Fibroblast of the aortic adventitia (primary cell): Measurements from ENCODE around the gene RNF166. TPM values are rescaled to one million over a fixed set of nuclear protein-coding genes. Genes with fewer than 3 reads are reported as not detected.

ENCODE experiments used
- DNase-seq: peaks from one replicate; pipeline ENCODE4 v3.0.0-alpha.2; 2010; ENCODE audit warnings: low read depth
- H3K4me3 ChIP-seq: 2 replicates; pipeline ENCODE4 v1.5.1; 2011; ENCODE audit warnings: low read depth, mild to moderate bottlenecking, control low read depth, low read length, moderate library complexity
- total RNA-seq: library from RNA; depleted of rRNA; stranded (reverse); fragments of >200 nt; gene quantifications from 2 replicates; pipeline ENCODE4 v1.2.3, GENCODE V29; 2012; ENCODE audit warnings: low replicate concordance
- TF ChIP-seq, protein P1 (sequence below): IDR thresholded peaks from 2 replicates; pipeline ENCODE4 v1.5.1; 2011; ENCODE audit warnings: mild to moderate bottlenecking, low read length, control low read depth, inconsistent platforms; ENCODE audit not compliant: insufficient read depth

The RNF166 gene
- total RNA-seq, 1 donor = 10.2 TPM

DNA sequence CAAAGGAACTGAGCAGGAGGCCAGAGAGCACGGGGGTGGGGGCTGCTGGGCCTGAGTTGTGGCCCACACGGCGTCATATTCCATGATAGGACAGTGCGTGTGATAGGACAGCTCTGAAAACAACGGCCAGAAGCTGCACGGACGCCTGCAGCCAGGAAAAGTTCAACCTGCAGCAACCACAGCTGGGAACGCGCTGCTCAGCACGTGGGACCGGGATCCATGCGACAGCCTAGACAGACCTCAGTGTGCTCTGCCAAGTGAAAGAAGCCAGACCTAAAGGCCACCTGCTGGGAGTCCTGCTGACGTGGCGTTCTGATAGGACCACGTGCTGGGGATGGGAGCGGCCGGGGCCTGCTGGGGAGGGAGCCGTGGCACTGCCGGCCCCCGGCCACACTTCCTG is 21.7 kb upstream of the RNF166 start:
- DNase-seq = no peak
- H3K4me3 ChIP-seq = no peak overlapping the region
- TF ChIP-seq, protein P1, sequence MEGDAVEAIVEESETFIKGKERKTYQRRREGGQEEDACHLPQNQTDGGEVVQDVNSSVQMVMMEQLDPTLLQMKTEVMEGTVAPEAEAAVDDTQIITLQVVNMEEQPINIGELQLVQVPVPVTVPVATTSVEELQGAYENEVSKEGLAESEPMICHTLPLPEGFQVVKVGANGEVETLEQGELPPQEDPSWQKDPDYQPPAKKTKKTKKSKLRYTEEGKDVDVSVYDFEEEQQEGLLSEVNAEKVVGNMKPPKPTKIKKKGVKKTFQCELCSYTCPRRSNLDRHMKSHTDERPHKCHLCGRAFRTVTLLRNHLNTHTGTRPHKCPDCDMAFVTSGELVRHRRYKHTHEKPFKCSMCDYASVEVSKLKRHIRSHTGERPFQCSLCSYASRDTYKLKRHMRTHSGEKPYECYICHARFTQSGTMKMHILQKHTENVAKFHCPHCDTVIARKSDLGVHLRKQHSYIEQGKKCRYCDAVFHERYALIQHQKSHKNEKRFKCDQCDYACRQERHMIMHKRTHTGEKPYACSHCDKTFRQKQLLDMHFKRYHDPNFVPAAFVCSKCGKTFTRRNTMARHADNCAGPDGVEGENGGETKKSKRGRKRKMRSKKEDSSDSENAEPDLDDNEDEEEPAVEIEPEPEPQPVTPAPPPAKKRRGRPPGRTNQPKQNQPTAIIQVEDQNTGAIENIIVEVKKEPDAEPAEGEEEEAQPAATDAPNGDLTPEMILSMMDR = no peak

DNA sequence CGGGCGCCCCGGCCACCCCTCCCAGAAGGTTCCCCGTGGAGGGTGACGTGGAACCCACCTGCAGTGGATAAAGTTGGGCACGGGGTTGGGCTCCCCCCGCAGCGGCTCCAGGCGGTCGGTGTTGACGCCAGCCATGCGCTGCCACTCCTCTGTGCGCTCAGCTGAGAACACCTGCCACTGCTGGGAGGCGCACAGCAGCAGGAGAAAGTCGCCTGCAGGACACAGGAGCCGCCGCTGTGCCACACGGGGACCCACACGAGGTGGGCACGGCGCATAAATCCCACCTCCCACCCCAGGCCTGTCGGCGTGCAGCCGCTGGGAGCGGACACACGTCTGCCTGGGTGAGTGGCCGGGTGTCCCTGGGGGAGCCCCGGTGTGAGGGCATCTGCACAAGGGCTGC is 20.8 kb upstream of the RNF166 start:
- TF ChIP-seq, protein P1 = no peak
- no peak for DNase-seq
- H3K4me3 ChIP-seq = no peak overlapping the region

DNA sequence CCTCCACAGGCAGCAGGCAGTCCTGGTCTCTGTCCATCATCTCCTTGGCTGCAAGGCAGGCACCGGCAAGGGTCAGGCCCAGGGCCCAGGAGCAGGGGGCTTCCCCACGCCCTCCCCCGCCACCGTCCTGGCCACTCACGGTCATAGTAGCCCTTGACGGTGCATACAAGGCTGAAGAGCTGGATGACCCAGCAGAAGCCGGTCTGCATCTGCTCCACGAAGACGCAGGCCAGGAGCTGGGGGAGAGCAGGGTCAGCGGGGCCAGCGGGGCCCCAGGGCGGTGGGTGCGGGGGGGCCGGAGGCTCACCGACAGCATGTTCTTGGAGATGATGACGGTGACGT is 20.2 kb upstream of the RNF166 start:
- DNase-seq = no peak
- H3K4me3 ChIP-seq = no peak overlapping the region
- TF ChIP-seq, protein P1 = no peak

DNA sequence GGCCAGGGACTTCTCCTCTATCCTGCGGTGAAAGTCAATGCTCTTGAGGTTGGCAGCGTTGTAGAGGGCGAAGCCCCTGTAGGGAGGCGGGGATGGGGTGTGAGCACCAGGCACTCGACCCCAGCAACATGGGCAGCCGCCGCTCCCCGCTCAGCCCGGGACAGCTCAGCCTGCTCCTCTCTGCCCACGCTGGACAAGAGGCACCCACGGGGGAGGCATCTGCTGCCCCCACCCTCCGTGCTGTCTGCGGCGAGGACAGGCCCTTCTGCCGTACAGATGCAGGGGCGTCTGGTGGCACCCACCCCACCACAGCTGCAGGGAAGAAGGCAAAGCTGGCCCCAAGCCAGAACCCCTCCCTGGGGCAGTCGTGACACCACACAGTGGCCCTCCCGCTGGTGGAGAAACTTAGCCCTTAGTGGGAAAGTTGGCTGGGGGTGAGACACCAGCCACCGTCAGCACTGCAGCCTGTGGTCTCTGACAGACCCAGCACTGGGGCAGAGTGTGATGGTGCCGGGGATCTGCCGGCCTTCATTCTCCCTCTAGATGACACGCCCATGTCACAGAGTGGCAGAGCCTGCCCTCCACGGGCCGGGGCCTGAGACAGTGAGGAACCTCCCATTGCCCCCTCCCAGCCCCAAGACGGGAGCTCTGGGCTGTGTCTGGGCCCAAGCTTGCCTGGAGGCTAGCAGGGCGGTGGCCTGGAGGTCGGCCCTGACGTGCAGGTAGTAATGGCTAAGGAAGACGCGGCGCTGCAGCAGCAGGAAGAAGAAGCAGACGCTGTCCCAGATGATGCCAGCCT is 19.6 kb upstream of the RNF166 start:
- DNase-seq = no peak
- no peak overlapping the region for H3K4me3 ChIP-seq
- TF ChIP-seq, protein P1 = no peak

DNA sequence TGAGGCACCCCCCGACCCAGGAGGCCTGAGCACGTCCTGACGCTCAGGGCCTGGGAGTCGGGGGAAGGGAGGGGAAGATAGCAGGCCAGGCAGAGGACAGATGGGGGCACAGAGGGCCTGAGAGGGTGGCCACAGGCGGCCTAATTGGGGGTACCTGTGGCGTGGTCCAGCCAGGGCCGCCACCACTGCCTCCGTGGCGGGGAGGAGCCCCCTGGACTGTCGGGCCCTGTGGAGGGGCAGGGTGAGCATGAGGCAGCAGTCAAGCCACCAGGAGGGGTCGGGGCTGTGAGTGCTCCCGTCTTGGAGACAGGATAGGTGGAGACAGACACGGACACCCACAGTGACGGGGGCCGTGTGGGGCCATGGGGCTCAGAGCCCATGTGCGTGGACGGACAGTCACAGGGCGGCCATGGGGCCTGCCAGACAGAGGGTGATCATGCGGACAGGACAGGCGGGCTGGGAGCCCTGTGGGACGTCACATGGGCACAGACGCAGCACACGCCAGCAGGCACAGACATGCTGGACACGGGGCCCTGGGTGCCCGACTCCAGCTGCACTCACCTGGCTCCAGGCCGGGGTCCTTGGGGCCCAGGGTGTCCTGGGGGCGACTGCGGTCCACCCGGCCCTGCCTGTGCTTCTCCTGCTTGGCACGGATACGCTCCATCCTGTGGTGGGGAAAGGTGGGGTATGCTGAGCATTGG is 18.8 kb upstream of the RNF166 start:
- TF ChIP-seq, protein P1 = no peak
- H3K4me3 ChIP-seq = no peak overlapping the region
- DNase-seq = no peak

DNA sequence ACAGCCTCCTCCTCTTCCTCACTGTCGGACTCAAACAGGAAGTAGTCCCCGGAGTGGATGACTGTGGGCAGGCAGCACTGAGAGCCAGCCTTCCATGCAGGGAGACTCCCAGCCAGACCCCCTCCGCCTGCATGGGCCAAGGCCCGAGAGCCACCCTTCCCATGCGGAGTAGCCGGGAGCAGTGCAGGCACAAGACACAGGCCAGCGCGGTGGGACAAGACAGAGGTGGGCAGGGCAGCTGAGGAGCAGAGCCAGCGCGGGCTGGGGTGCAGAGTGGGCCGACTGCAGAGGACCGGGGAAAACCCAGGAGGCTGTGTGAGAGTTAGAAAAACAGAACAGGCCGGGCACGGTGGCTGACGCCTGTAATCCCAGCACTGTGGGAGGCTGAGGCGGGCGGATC is 17.7 kb upstream of the RNF166 start:
- TF ChIP-seq, protein P1 = no peak
- DNase-seq = no peak
- no peak overlapping the region for H3K4me3 ChIP-seq
